Astrocyte (in vitro differentiated cells and primary cell): Measurements from ENCODE around the gene MFF.

Experiments used
- CTCF ChIP-seq: IDR thresholded peaks from 2 replicates; pipeline ENCODE4 v1.5.1; 2011; ENCODE audit warnings: low read depth, mild to moderate bottlenecking, inconsistent platforms, low read length, moderate library complexity; ENCODE audit not compliant: insufficient read depth
- EZH2 ChIP-seq: IDR thresholded peaks from 2 replicates; pipeline ENCODE4 v1.6.1; 2012; ENCODE audit warnings: mild to moderate bottlenecking, low read length, inconsistent platforms; ENCODE audit not compliant: insufficient read depth

GRCh38 chr2:227377467-227378351 lies 52.7 kb downstream of the MFF start:
- no peak for TF ChIP-seq CTCF
- no peak for TF ChIP-seq EZH2
